Kidney capillary endothelial cell (primary cell): ENCODE results near the gene TMEM61.
"Not testable (repeated sequence)": the region's sequence is repeated elsewhere in the genome, so short reads cannot be mapped to it uniquely, and the experiment has no call there.

Source experiments
- DNase-seq: peaks from one replicate; pipeline ENCODE4 v3.0.0-alpha.2; 2018; ENCODE audit warnings: low spot score

TMEM61 gene

DNA sequence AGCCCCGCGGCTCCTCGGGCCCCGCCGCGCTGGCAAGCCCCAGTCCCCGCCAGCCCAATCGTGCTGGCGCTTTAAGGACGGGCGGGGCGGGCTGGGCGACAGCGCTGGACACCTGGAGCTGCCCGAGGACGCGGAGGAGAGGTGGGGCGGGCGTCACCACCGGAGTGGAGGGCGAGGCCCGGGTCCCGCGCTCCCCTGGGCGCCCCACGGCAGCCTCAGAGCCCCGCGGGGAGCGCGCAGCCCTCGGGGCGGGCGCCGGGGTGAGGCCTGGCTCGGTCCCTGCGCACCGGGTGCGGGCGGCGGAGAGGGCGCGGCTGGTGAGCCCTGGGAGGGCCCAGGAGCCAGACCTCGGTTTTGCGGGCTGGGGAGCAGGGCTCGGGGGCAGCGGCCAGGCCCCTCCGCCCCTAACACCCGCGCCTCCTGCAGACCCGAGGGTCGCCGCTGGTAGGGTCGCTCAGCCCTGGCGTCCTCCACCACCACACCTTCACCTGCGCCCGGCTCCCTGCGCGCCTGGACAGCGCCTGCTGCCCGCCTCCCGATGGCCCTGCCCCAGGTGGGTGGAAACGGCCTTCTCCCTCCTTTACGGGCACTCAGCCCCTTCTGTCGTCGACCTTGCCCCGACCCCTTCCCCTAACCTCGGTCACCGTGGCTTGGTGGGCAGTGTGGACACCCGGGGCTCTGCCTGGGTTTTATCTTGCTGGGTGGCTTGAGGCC lies at the start of gene TMEM61:
Gene TMEM61, plus strand, starts transcription at position 101 of the 714 bp plus-strand sequence. Its CDS starts 438 bp downstream, at position 539.
- no peak for DNase-seq

DNA sequence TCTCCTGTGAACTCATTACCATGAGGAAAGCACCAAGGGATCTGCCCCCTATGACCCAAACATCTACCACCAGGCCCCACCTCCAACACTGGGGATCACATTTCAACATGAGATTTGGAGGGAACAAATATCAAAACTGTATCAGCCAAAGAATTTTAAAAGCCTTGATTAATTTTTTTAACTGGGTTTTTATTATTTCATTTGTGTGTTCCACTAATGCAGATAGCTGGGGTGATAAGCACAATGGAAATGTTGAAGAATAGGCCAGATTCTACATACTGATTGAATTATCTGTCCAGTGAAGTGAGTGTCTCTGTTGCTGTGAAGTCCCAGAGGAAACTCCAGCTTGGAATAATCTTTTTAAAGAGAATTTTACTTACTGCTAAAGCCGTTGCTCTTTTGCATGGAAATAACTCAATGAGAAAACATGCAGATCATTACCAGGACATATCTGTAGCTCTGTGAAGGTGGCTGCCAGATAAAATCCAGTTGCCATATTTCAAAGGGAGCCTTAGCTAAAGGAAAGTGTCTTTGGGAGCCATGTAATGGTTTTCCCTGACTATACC lies 49.1 kb upstream of the TMEM61 start:
- no peak for DNase-seq

DNA sequence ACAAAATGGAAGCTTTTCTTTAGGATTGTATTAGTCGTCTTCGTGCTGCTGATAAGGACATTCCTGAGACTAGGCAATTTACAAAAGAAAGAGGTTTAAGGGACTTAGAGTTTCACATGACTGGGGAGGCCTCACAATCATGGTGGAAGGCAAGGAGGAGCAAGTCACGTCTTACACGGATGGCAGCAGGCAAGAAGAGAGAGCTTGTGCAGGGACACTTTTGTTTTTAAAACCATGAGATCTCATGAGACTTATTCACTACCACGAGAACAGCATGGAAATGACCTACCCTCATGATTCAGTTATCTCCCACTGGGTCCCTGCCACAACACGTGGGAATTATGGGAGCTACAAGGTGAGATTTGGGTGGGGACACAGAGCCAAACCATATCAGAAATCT lies 46.3 kb upstream of the TMEM61 start:
- not testable (repeated sequence) for DNase-seq

DNA sequence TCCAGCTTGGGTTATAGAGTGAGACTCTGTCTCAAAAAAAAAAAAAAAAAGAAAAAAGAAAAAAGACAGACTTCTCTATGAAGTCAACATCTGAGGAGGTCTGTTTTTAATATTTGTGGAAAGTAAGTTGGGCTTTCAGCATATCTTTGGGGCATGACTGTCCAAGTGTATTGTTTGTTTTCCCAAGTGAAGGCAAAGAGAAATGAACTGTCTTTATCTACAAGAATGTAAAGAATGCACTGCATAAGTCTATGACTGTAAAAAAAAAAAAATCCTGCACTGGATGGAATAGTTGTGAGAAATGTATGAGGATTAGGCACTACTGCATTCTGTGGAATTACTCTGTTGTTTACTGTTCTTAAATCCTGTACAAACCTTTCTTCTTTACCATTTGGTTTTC lies 45.6 kb upstream of the TMEM61 start:
- no peak for DNase-seq

GRCh38 chr1:54936791-54937190 lies 43.6 kb upstream of the TMEM61 start:
- DNase-seq = no peak

- no peak for DNase-seq
Observed at GRCh38 chr1:54937469-54937868, 43.0 kb upstream of the TMEM61 start.

GRCh38 chr1:54938955-54939354 lies 41.5 kb upstream of the TMEM61 start:
- DNase-seq = not testable (repeated sequence)

DNA sequence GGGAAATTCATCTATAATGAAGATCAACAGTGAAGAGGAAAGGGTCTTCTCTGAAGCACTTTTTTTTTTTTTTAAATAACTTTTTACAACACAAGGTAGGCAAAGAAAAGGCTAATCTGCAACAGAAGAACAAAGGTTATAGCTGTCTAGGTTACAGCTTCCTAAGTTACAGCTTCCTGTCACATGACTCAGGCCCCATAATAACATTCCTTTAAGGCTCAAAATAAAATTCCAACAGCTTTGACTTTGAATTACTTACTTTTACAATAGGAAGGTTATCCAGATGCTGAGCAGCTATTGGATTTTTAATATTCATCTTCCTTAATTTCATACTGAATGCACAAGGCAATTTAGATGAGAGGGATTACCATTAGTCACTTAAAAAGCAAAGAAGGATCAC lies 40.4 kb upstream of the TMEM61 start:
- peak; percentile 47 for DNase-seq

DNA sequence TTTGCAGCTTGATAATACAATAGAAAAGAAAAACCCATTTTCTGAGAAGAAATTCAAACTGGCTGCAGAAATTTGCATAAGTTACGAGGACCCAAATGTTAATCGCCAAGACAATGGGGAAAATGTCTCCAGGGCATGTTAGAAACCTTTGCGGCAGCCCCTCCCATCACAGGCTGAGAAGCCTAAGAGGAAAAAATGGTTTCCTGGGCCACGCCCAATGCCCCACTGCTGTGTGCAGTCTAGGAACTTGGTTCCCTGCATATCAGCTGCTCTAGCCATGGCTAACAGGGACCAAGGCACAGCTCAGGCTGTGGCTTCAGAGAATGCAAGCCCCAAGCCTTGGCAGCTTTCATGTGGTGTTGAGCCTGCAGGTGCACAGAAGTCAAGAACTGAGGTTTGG lies 37.5 kb upstream of the TMEM61 start:
- DNase-seq = no peak

GRCh38 chr1:54944610-54945392 lies 35.6 kb upstream of the TMEM61 start:
- DNase-seq = peak; percentile 67

GRCh38 chr1:54945393-54945936 lies 35.0 kb upstream of the TMEM61 start:
- no peak for DNase-seq

DNA sequence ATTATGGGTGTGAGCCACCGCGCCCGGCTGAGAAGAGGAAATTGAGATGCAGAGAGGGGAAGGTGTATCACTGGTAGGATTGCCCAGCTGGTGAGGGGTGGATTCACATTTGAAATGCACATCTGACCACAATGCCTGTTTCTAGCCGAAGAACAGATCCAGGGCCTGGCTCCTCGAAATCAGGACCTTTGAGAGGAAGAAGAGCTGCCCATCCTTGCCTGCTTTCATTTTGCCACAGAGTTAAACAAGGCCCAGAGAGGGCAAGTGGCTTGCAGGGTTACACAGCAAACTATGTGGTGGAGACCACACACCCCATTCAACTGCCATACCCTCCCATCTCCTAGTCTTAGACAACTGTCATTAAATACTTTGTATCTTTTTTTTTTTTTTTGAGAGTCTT lies 32.9 kb upstream of the TMEM61 start:
- no peak for DNase-seq

GRCh38 chr1:54949053-54949452 lies 31.4 kb upstream of the TMEM61 start:
- DNase-seq = no peak

- DNase-seq = no peak
Observed at GRCh38 chr1:54950006-54950368, 30.4 kb upstream of the TMEM61 start.

- DNase-seq = peak; percentile 72
Observed at GRCh38 chr1:54950369-54951163, 29.9 kb upstream of the TMEM61 start.

DNA sequence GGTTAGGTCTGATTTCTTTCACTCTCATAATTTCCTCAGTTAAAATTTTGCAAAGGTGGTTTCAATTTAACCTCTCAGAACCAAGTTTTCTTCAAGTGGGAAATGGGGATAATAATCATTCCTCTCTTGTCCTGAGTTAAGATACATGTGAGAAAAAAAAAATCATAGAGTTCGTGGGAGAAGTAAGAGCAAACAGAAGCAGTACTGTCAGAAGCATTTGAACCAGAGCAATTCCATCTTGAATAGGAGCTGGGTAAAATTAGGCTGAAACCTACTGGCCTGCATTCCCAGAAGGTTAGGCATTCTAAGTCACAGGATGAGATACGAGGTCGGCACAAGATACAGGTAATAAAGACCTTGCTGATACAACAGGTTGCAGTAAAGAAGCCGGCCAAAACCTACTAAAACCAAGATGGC lies 28.6 kb upstream of the TMEM61 start:
- DNase-seq = no peak

DNA sequence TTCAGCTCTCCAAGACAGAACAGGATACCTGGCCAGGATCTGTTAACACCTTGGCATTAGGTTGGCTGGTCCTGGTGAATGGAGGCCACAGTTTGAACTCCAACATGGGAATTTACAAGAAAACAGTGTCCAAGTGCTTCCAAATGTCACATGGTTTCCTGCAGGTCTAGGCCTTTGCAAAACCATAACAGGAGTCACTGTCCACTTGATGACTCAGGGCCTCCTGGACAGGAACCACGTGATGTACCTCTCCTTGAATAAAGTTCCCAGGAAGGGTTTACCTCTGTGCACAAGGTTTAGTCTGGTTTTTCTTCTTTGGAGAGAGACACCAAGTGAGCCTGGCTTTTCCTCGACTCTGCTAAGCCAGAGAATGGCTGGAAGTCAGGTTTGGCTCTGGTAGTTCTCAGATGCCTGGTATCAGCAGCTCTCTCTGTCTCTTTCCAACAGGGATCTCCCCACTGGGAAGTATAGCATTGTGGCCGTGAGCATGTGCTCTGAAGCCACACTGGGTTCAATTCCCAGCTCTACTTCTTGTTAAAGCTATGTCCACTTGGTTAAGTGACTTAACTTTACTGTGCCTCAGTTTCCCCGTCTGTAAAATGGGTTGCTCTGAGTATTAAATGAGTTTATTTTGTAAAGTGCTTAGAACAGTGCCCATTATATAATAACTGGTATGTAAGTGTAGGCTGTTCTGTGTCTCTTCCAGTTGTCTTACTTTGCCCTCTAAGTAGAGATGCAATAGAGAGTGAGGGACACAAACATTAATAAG lies 27.3 kb upstream of the TMEM61 start:
- no peak for DNase-seq

- DNase-seq = no peak
Observed at GRCh38 chr1:54953846-54954245, 26.6 kb upstream of the TMEM61 start.

GRCh38 chr1:54955359-54955758 lies 25.1 kb upstream of the TMEM61 start:
- peak; percentile 83 for DNase-seq

- DNase-seq = no peak
Observed at GRCh38 chr1:54956726-54957125, 23.7 kb upstream of the TMEM61 start.

DNA sequence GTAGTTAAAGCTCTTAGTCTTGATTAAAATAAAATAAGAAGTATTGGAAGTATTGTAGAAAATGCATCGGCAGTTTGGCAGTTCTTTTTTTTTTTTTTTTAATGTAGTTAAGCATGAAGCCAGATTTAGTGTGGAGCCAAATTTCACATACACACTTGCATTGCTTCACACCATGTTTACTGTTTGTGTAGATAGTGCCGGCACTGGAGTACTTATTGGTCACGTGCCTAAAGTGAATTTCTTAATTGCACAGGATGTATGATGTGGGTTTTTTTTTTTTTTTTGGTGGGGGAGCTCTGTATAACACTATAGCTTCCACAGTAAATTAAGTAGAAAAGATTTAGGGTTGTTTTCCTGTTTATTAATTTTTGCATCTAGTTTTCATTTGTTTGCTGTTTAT lies 21.2 kb upstream of the TMEM61 start:
- no peak for DNase-seq
